Thyroid gland (tissue), 4 donors: ENCODE data around the gene CAPN1.

ENCODE experiments used
- POLR2A ChIP-seq, 2 donors: fragments of 450-650 bp; IDR thresholded peaks; one replicate each; pipeline ENCODE4 v1.6.1; 2017; ENCODE audit warnings: antibody characterized with exemption in 2 of 2, mild to moderate bottlenecking in 2 of 2, moderate library complexity in 1 of 2
- TF ChIP-seq, protein P1 (sequence below), 6 experiments: fragments of 200-600 bp in 3 of 6; fragments of 450-650 bp in 3 of 6; sonication (generic) in 3 of 6; IDR thresholded peaks; one replicate each; pipeline ENCODE4 v1.5.1; 2016 to 2019; ENCODE audit warnings: antibody characterized with exemption in 6 of 6, mild to moderate bottlenecking in 2 of 6, inconsistent platforms in 1 of 6, moderate library complexity in 1 of 6

DNA sequence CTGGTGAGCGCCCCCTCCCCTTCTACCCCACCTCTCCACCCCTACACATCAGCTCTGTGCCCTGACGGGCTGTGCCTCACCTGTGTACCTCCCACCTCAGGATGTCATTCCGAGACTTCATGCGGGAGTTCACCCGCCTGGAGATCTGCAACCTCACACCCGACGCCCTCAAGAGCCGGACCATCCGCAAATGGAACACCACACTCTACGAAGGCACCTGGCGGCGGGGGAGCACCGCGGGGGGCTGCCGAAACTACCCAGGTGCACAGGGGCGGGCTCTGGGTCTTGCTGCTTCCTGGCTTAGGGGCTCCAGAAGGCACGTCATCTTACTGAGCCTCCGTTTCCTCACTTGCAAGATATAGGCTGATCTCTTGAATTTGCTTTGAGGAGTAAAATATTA is 6.8 kb downstream of the CAPN1 start:
- TF ChIP-seq POLR2A (IDR thresholded peaks at IDR 0.05), result no peak
- TF ChIP-seq, protein P1, sequence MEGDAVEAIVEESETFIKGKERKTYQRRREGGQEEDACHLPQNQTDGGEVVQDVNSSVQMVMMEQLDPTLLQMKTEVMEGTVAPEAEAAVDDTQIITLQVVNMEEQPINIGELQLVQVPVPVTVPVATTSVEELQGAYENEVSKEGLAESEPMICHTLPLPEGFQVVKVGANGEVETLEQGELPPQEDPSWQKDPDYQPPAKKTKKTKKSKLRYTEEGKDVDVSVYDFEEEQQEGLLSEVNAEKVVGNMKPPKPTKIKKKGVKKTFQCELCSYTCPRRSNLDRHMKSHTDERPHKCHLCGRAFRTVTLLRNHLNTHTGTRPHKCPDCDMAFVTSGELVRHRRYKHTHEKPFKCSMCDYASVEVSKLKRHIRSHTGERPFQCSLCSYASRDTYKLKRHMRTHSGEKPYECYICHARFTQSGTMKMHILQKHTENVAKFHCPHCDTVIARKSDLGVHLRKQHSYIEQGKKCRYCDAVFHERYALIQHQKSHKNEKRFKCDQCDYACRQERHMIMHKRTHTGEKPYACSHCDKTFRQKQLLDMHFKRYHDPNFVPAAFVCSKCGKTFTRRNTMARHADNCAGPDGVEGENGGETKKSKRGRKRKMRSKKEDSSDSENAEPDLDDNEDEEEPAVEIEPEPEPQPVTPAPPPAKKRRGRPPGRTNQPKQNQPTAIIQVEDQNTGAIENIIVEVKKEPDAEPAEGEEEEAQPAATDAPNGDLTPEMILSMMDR (IDR thresholded peaks at IDR 0.05), result no peak
